ENCODE results near the gene PDLIM3.

DNA sequence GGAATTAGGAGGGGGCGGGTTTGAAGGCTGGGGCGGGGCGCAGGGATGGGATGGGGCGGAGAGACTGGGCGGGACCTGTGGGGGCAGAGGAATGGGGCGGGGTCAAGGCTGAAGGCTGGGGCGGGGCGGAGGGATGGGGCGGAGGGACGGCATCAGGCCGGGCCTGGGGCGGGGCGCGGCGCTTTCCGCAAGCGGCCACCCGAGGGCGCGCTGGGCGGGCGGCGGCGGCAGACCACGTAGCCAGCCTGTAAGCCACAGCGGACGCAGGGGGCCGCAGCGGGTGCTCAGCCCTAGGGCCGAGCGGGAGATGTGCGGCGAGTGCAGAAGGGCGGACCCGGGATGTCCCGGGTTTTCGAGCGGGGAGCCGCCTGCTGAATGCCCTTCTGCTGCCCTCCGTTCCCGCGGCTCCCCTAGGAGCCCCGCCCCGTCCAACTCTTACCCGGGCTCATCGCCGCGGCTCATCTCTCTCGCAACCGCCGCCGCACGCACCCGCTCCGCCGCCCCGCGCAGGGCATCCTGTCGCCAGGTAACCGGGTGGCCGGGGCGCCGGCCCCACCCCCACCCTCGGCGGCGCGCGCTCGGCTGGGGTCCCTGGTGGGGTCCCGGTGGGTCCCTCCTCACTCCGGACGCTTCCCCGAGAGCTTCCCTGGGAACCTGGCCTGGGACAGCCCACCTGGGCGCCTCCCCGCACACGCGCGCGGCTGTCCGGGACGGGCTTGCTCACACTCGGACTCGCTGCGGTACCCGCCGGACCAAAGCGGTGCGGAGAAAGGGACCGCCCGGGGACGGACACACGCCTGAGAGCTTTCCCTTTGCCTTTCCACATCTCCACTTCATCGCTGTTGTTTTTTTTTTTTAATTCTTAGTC lies 63.8 kb downstream of the PDLIM3 start, which contains the start of gene CCDC110:
- TF ChIP-seq, protein P1, sequence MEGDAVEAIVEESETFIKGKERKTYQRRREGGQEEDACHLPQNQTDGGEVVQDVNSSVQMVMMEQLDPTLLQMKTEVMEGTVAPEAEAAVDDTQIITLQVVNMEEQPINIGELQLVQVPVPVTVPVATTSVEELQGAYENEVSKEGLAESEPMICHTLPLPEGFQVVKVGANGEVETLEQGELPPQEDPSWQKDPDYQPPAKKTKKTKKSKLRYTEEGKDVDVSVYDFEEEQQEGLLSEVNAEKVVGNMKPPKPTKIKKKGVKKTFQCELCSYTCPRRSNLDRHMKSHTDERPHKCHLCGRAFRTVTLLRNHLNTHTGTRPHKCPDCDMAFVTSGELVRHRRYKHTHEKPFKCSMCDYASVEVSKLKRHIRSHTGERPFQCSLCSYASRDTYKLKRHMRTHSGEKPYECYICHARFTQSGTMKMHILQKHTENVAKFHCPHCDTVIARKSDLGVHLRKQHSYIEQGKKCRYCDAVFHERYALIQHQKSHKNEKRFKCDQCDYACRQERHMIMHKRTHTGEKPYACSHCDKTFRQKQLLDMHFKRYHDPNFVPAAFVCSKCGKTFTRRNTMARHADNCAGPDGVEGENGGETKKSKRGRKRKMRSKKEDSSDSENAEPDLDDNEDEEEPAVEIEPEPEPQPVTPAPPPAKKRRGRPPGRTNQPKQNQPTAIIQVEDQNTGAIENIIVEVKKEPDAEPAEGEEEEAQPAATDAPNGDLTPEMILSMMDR (IDR thresholded peaks at IDR 0.05; ENCODE audit: poor library complexity) = peak; percentile 69
- TF ChIP-seq EZH2 (IDR thresholded peaks at IDR 0.05; ENCODE audit: borderline replicate concordance) = no peak

All from hepatocyte (in vitro differentiated cells).